GM13976 (cell line): ENCODE data around the gene FTSJ3.
A peak's percentile ranks its signal among the peaks of the same experiment; 100 is the strongest.

ENCODE experiments used
- DNase-seq: peaks from one replicate; pipeline ENCODE4 v3.0.0; 2012; ENCODE audit warnings: low spot score
- CTCF ChIP-seq: IDR thresholded peaks from 2 replicates; pipeline ENCODE4 v1.5.1; 2012; ENCODE audit warnings: borderline replicate concordance, mild to moderate bottlenecking; ENCODE audit not compliant: insufficient read depth; ENCODE audit errors: extremely low read depth, missing control alignments, control extremely low read depth
- in situ Hi-C: fragments of 300-500 bp; cut with MboI; formaldehyde crosslinking; loops from one replicate; pipeline ENCODE4 v1.12.0; 2022; ENCODE audit warnings: low sequenced_read_pairs, mixed read lengths, inconsistent platforms; ENCODE audit not compliant: unreplicated experiment

FTSJ3 gene

GRCh38 chr17:63855185-63855584 lies 27.7 kb upstream of the FTSJ3 start:
- in situ Hi-C loops: no loop called here
- no peak for TF ChIP-seq CTCF
- no peak for DNase-seq

GRCh38 chr17:63854709-63855108 lies 27.2 kb upstream of the FTSJ3 start:
- TF ChIP-seq CTCF: no peak
- no peak for DNase-seq
- in situ Hi-C loops: no loop called here

- in situ Hi-C loops: no loop called here
- no peak for DNase-seq
- TF ChIP-seq CTCF: no peak
Measured at GRCh38 chr17:63853260-63853659, 25.8 kb upstream of the FTSJ3 start.

- no peak for DNase-seq
- TF ChIP-seq CTCF: no peak
- in situ Hi-C loops: no loop called here
Measured at GRCh38 chr17:63850401-63850800, 22.9 kb upstream of the FTSJ3 start.

GRCh38 chr17:63848834-63849689 lies 21.6 kb upstream of the FTSJ3 start:
- in situ Hi-C loops: no loop called here
- peak; percentile 86 for TF ChIP-seq CTCF
- DNase-seq: peak; percentile 98

- no peak for DNase-seq
- in situ Hi-C loops: no loop called here
- TF ChIP-seq CTCF: no peak
Measured at GRCh38 chr17:63847525-63848249, 20.2 kb upstream of the FTSJ3 start.
